ENCODE measurements around the gene PIGL.
A peak's percentile ranks its signal among the peaks of the same experiment; 100 is the strongest.
"Not testable (repeated sequence)": the region's sequence is repeated elsewhere in the genome, so short reads cannot be mapped to it uniquely, and the experiment has no call there.

PIGL gene

GRCh38 chr17:16215273-16215964, 1.6 kb upstream of the PIGL start, which contains the start of gene NCOR1:
Gene NCOR1 (minus strand): TSS chr17:16215534. CDS start chr17:16194569, 20,965 bp downstream.
- Histone ChIP-seq H3K4me3 (peak within 1 kb of the TSS; percentile 63 to 100 (median 89)), H3K27ac (peak within 1 kb of the TSS; percentile 93 to 98 (median 97))

- H3K27ac ChIP-seq = peak overlapping the region; percentile 93 to 98 (median 97)
- peak overlapping the region; percentile 63 to 100 (median 89) for H3K4me3 ChIP-seq
Observed at GRCh38 chr17:16215965-16216316, 1.1 kb upstream of the PIGL start.

DNA sequence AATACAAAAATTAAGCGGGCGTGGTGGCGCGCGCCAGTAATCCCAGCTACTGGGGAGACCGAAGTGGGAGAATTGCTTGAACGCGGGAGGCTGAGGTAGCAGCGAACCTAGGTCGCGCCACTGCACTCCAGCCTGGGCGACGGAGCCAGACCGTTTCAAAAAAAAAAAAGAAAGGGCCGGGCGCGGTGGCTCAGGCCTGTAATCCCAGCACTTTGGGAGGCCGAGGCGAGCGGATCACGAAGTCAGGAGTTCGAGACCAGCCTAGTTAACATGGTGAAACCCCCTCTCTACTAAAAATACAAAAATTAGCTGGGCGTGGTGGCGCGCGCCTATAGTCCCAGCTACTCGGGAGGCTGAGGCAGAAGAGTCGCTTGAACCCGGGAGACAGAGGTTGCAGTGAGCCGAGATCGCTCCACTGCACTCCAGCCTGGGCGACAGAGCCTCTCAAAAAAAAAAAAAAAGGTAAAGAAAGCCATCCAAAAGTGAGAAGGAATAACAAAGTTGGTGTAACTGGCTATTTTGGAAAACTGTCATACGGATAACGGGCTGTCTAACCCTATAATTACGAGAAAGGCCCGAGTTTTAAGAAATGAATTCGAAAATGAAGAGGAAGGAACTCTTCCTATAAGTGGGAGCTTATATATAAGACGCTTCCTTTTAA, 539 bp upstream of the PIGL start:
- Histone ChIP-seq H3K27ac (peak overlapping the region; percentile 93 to 98 (median 97)), H3K4me3 (peak overlapping the region; percentile 63 to 100 (median 89))

GRCh38 chr17:16222406-16222805, 5.4 kb downstream of the PIGL start:
- Histone ChIP-seq H3K27ac (no peak overlapping the region), H3K4me3 (no peak overlapping the region)

DNA sequence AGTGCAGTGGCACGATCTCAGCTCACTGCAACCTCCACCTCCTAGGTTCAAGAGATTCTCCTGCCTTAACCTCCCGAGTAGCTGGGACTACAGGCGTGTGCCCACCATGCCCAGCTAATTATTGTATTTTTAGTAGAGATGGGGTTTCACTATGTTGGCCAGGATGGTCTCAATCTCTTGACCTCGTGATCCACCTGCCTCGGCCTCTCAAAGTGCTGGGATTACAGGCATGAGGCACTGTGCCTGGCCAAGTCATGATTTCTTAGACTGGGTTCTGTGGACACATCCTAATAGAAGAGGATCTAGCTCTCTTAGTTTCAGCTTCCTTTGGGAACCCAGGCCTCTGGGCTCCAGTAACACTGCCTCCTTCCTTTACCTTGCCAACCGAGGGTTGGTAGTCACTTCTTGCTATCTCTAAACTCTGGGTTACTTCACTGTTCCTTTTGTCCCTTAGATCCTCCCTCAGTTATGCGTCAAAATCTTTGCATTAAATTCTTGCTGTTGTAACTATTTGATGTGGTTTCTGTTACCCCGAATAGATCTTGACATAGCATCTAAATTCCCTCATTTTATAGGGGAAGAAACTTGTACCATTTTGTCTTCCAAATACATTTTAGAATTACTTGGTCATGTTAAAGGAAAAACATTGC, 13.0 kb downstream of the PIGL start:
- H3K4me3 ChIP-seq, H3K27ac ChIP-seq: not testable (repeated sequence)

DNA sequence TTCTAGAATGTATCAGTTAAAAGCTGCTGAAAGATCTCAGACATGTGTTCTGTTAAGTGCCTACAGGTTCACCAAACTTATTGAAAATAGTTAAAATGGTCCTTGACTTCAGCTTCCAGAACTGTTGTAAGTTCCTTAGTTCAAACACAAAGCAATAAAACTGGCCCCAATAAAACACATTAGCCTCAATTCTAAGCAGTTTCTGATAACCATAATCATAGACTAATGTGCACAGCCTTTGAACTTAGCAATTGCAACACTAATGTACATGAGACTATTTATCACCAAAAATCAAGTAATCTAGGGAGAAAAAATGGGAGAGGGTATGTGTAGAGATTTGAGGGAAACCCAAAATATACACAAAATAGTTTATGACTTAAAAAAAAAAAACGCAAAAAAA, 15.4 kb downstream of the PIGL start:
- H3K27ac ChIP-seq = no peak overlapping the region
- no peak overlapping the region for H3K4me3 ChIP-seq

DNA sequence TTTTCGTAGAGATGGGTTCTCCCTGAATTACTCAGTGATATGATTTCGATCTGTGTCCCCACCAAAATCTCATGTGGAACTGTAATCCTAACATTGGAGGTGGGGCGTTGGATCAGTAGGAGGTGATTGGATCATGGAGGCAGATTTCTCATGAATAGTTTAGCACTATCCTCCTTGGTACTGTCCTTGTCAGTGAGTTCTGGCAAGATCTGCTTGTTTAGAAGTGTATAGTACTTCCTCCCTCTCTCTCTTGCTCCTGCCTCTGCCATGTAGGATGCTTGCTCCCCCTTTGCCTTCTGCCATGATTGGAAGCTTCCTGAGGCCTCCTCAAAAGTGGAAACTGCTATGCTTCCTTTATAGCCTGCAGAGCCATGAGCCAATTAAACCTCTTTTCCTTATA, 22.9 kb downstream of the PIGL start:
- H3K27ac ChIP-seq = no peak overlapping the region
- H3K4me3 ChIP-seq = no peak overlapping the region

DNA sequence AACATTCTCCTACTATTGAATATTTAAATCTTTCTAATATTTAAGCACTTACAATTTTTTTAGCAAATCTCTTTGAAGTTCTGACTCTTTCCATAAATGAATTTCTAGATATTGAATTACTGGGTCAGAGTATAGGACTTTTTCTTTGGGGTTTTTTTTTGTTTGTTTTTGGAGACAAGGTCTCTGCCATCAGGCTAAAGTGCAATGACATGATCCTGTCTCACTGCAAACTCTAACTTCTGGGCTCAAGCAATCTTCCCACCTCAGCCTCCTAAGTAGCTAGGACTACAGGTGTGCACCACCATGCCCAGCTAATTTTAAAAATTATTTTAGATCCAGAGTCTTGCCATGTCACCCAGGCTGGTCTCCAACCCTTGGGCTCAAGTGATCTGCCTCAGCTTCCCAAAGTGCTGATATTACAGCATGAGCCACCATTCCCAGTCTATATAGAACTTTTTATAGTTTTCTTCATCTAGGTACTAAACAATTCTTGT, 24.9 kb downstream of the PIGL start:
- Histone ChIP-seq H3K27ac (no peak overlapping the region), H3K4me3 (no peak overlapping the region)

GRCh38 chr17:16243385-16243784, 26.4 kb downstream of the PIGL start:
- Histone ChIP-seq H3K4me3 (no peak overlapping the region), H3K27ac (no peak overlapping the region)

DNA sequence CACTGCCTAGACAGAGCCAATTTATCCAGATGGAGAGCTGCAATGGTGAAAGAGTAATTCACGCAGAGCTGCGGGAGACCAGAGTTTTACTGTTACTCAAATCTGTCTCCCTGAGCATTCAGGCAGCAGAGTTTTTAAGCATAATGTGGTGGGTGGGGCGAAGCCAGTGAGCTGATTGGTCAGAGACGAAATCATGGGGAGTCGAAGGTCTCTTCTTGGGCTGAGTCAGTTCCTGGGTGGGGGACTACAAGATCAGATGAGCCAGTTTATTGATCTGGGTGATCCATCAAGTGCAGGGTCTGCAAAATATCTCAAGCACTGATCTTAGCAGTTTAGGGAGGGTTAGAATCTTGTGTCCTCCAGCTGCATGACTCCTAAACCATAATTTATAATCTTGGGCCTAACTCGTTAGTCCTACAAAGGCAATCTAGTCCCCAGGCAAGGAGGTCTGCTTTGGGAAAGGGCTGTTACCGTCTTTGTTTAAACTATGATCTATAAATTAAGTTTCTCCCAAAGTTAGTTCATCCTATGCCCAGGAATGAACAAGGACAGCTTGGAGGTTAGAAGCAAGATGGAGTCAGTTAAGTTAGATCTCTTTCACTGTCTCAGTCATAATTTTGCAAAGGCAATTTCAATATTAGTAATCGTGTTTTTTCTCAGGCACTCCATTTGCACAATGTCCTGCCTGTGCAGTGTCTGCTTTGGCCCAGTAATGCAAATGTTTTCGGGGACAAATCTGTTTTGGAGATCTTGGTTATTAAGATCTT, 27.0 kb downstream of the PIGL start:
- H3K27ac ChIP-seq = no peak overlapping the region
- no peak overlapping the region for H3K4me3 ChIP-seq

GRCh38 chr17:16247586-16247984, 30.6 kb downstream of the PIGL start:
- no peak overlapping the region for H3K27ac ChIP-seq

DNA sequence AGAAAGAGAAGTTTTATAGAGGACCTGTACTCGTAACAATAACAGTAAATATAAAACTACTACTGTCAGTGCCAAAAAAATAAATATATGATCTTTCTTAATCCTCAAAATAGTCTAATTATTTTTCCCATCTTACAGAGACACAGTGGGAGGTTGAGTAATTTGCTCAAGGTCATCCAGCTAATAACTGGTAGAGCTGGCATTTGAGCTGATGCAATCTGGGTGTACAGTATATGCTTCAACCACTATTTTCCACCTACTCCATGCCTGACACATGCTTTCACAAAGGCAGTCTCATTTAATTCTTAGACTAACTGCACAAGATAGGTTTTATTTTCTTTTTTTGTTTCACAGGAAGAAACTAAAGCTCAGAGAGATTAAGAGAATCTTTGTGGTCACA, 33.6 kb downstream of the PIGL start:
- Histone ChIP-seq H3K27ac (no peak overlapping the region), H3K4me3 (no peak overlapping the region)

More at GRCh38 chr17:16247586-16247984, 30.6 kb downstream of the PIGL start:
- H3K4me3 ChIP-seq = no peak overlapping the region

DNA sequence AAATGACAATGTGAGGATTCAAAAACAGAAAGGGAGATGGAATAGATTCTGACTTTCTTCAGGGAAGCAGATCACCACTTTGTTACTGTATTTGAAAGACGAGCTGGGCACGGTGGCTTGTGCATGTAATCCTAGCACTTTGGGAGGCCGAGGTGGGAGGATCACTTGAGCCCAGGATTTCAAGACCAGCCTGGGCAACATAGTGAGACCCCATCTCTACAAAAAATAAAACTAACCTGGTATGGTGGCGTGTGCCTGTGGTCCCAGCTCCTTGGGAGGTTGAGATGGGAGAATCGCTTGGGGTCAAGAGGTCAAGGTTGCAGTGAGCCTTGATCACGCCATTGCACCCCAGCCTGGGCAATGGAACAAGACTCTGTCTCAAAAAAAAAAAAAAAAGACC, 34.0 kb downstream of the PIGL start:
- H3K4me3 ChIP-seq = no peak overlapping the region

GRCh38 chr17:16251556-16251955, 34.5 kb downstream of the PIGL start:
- H3K27ac ChIP-seq = no peak overlapping the region
- H3K4me3 ChIP-seq = no peak overlapping the region

More for the DNA sequence above, 34.0 kb downstream of the PIGL start:
- no peak overlapping the region for H3K27ac ChIP-seq

DNA sequence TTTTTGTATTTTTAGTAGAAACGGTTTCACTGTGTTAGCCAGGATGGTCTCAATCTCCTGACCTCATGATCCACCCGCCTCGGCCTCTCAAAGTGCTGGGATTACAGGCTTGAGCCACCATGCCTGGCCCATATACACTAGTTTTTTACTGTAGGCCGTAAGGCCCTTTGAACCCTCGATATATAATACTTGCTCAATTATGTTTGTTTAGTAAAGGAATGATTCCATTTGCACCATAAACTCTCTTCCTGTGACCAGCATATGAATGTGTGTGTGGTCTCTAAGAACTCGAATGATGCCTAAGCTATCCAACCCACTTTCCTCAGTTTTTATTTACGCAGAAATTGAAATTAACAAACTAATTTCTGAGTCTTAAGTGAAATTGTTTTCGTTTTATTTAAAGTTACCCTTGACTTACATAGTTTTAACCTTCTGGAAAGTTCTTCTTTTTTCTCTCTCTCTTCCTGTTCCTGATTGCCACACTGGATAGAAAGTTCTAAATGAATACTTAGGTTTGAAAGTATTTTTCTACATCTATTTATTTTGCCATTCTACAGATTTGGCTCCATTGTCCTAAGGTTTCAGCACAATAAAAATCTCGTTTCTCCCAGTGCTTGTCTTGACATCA, 37.9 kb downstream of the PIGL start:
- Histone ChIP-seq H3K27ac (peak overlapping the region in 6 of 21 experiments; percentile 17 to 60 (median 44)), H3K4me3 (no peak overlapping the region)

- H3K27ac ChIP-seq = peak overlapping the region in 10 of 21 experiments; percentile 7 to 65 (median 32)
- no peak overlapping the region for H3K4me3 ChIP-seq
Observed at GRCh38 chr17:16255481-16255921, 38.5 kb downstream of the PIGL start.

DNA sequence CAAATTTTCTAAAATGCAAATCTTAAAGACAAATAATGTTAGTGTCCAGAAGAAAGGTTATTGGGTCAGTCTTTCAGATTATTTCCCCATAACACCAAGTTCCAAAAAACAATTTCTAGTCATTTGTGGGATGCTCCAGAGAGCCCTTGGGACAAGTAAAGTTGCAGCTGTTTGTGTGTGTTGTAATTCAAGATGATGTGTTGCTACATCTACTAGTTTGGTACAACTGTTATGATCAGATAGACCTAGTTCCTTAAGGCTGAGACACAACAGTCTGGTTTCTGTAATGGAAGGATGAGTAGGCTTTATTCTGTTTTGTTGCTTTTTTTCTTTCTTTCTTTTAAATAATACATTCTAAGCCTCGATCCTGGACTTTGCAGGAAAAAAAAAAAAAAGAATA, 41.9 kb downstream of the PIGL start:
- Histone ChIP-seq H3K4me3 (no peak overlapping the region), H3K27ac (no peak overlapping the region)

DNA sequence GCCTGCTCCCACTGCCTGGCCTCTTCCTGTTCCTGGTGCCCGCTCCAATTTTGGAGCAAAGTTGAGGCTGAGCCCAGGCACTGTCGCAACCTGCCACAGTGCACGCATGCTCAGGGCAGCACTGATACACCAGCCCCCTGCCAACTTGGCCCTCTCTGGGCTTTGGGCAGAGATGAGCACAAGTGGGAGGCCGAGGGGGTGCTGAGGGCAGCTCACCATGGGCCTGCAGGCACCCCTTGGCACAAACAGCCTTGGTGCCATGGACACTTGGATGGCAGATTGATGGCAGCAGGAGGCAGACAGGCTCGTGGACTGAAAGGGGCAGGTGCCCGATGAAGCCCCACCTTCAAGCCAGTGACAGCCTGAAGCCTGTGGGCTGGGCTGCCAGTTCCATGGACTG, 42.9 kb downstream of the PIGL start:
- no peak overlapping the region for H3K27ac ChIP-seq
- no peak overlapping the region for H3K4me3 ChIP-seq

- no peak overlapping the region for H3K4me3 ChIP-seq
- no peak overlapping the region for H3K27ac ChIP-seq
Observed at GRCh38 chr17:16261049-16261448, 44.0 kb downstream of the PIGL start.

Data from skin epidermis (tissue), 12 donors.